Gastroesophageal sphincter (tissue), 3 donors: ENCODE results near the gene TMEM131.

Experiments
- POLR2A ChIP-seq, 2 donors: fragments of 450-650 bp; IDR thresholded peaks; one replicate each; pipeline ENCODE4 v1.6.1; 2017; ENCODE audit warnings: antibody characterized with exemption in 2 of 2, mild to moderate bottlenecking in 2 of 2, moderate library complexity in 1 of 2
- TF ChIP-seq, protein P1 (sequence below), 4 experiments: fragments of 200-600 bp in 2 of 4; fragments of 450-650 bp in 2 of 4; sonication (generic) in 1 of 4; IDR thresholded peaks; one replicate each; pipeline ENCODE4 v1.5.1; 2017 to 2019; ENCODE audit warnings: antibody characterized with exemption in 4 of 4, mild to moderate bottlenecking in 2 of 4, moderate library complexity in 2 of 4

DNA sequence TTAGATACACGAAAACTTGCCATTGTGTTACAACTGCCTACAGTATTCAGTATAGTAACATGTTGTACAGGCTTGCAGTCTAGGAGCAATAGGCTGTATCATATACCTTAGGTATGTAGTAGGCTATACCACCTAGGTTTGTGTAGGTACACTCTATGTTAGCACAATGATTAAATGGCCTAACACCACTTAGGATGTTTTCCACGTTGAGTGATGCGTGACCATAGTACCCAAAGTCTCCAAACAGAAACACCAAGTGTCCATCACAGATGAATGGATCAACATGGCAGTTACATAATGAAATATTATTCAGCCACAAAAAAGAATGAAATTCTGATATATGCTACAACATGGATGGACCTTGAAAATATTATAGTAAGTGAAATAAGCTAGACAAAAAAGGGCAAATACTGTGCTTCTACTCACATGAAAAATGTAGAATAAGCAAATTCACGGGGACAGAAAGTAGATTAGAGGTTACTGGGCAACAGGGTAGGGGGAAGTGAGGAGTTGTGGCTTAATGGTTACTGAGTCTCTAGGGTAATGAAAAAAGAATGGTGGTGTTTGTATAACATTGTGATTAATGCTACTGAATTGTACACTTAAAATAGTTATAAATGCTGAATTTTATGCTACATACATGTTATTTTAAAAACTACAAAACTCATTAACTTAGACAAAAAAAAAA, 62.6 kb downstream of the TMEM131 start:
- TF ChIP-seq POLR2A (IDR thresholded peaks at IDR 0.05): no peak
- TF ChIP-seq, protein P1, sequence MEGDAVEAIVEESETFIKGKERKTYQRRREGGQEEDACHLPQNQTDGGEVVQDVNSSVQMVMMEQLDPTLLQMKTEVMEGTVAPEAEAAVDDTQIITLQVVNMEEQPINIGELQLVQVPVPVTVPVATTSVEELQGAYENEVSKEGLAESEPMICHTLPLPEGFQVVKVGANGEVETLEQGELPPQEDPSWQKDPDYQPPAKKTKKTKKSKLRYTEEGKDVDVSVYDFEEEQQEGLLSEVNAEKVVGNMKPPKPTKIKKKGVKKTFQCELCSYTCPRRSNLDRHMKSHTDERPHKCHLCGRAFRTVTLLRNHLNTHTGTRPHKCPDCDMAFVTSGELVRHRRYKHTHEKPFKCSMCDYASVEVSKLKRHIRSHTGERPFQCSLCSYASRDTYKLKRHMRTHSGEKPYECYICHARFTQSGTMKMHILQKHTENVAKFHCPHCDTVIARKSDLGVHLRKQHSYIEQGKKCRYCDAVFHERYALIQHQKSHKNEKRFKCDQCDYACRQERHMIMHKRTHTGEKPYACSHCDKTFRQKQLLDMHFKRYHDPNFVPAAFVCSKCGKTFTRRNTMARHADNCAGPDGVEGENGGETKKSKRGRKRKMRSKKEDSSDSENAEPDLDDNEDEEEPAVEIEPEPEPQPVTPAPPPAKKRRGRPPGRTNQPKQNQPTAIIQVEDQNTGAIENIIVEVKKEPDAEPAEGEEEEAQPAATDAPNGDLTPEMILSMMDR (IDR thresholded peaks at IDR 0.05): no peak
